Measurements from ENCODE around the gene ACSS1. TPM values are rescaled to one million over a fixed set of nuclear protein-coding genes. Genes with fewer than 3 reads are reported as not detected.

The ACSS1 gene
- total RNA-seq, 1 donor from 2014 or later, result 7.3 TPM

DNA sequence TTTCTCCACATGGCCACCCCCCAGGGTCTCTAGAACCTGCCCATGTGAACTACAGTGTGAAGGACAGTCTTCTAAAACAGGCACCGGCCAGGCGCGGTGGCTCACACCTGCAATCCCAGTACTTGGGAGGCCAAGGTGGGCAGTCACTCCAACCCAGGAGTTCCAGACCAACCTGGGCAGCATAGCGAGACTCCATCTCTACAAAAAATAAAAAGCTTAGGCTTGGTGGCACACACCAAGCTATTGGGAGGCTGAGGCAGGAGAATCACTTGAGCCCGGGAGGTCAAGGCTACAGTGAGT lies 13.7 kb downstream of the ACSS1 start:
- TF ChIP-seq, protein P1, sequence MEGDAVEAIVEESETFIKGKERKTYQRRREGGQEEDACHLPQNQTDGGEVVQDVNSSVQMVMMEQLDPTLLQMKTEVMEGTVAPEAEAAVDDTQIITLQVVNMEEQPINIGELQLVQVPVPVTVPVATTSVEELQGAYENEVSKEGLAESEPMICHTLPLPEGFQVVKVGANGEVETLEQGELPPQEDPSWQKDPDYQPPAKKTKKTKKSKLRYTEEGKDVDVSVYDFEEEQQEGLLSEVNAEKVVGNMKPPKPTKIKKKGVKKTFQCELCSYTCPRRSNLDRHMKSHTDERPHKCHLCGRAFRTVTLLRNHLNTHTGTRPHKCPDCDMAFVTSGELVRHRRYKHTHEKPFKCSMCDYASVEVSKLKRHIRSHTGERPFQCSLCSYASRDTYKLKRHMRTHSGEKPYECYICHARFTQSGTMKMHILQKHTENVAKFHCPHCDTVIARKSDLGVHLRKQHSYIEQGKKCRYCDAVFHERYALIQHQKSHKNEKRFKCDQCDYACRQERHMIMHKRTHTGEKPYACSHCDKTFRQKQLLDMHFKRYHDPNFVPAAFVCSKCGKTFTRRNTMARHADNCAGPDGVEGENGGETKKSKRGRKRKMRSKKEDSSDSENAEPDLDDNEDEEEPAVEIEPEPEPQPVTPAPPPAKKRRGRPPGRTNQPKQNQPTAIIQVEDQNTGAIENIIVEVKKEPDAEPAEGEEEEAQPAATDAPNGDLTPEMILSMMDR (IDR thresholded peaks at IDR 0.05; ENCODE audit: insufficient read depth, low read length, poor library complexity, severe bottlenecking), result no peak
- Histone ChIP-seq H3K36me3 (ENCODE audit: control insufficient read depth, insufficient read depth, low read length) (no peaks in the 10 kb centered on the region), H3K27me3 (ENCODE audit: control insufficient read depth, insufficient read depth, low read length) (no peaks in the 10 kb centered on the region), H3K4me3 (ENCODE audit: low read depth, low read length) (no peak overlapping the region)
- DNase-seq (ENCODE audit: low read depth), result no peak

DNA sequence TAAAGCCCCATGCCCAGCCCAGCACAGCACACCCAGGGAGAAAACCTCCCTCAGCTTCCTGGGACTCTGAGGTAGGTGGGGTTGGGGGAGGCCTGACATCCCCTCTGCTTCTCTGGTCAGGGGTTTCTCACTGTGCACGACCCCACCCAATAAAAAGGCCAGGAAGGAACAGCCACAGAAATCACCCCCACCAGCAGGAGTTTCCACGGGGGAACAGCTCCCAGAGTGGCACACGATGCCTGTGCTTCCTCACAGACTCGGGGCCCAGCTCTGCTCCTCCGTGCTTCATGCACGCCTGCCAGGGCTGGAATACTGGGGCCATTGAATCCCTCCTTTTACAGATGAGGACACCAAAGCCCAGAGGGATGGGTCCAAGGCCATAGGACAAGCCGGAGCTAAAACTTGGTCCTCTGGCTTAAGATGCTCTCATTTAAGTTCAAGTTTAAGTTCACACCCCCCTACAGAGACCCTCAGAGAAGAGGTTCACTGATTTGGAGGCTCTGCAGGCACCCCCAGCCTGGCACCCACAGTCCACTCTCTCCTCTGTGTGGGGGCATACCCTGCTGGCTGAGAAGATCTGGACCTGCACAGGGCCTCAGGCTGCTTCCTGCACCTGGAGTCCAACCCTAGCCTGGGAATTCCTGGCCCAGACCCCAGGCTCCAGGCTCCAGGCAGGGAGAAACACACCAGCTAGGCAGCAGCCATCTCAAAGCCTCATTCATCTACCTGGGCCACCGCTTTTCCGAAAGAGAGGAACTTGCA lies 14.3 kb downstream of the ACSS1 start:
- no peaks in the 10 kb centered on the region for H3K36me3 ChIP-seq (ENCODE audit: control insufficient read depth, insufficient read depth, low read length)
- no peak overlapping the region for H3K4me3 ChIP-seq (ENCODE audit: low read depth, low read length)
- DNase-seq (ENCODE audit: low read depth), result no peak
- H3K27me3 ChIP-seq (ENCODE audit: control insufficient read depth, insufficient read depth, low read length), result no peaks in the 10 kb centered on the region
- TF ChIP-seq, protein P1 (IDR thresholded peaks at IDR 0.05; ENCODE audit: insufficient read depth, low read length, poor library complexity, severe bottlenecking), result no peak

DNA sequence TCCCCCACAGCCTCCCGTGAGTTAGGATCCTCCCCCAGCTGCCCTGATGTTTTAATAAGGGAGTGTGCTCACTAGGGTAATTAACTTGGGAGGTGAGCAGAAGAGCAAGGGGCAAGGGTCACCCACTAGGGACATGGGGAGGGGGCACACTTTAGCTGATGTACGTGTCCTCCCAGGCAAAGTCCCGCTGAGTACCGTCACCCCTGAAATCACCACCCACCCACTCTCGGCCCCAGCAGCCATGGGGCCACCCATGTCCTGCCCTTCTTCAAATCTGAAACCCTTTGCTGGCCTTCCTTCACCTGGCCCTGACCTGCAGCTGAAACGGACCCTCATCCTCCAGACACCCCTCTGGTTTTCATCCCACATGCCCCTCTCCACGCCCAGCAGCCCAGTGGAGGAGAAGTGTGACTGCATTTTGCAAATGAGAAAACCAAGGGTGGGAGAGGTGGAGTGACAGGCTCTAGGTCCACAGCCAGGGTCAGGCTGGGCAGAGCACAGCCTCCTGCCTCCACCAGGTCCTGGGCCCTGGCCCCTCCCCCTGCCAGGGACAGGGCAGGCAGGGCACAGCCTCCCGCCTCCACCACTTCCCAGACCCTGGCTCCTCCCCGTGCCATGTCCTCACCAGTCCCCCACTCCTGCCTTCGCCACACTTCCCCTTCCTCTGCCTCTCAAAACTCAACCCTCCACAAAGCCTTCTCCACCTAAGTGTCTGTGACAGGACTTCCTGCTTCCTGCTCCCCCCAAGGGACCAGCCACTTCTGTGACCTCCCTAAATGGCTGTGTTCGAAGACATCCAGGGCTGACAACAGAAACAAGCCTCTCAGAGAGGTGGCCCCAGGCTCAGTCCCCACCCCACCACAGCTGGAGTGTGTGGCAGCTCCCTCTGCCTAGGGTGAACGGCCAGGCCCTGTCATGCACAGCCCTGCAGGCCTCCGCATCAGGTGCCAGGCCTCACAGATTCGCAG lies 15.1 kb downstream of the ACSS1 start:
- DNase-seq (ENCODE audit: low read depth), result no peak
- Histone ChIP-seq H3K36me3 (ENCODE audit: control insufficient read depth, insufficient read depth, low read length) (no peaks in the 10 kb centered on the region), H3K4me3 (ENCODE audit: low read depth, low read length) (no peak overlapping the region), H3K27me3 (ENCODE audit: control insufficient read depth, insufficient read depth, low read length) (no peaks in the 10 kb centered on the region)
- TF ChIP-seq, protein P1 (IDR thresholded peaks at IDR 0.05; ENCODE audit: insufficient read depth, low read length, poor library complexity, severe bottlenecking), result no peak

DNA sequence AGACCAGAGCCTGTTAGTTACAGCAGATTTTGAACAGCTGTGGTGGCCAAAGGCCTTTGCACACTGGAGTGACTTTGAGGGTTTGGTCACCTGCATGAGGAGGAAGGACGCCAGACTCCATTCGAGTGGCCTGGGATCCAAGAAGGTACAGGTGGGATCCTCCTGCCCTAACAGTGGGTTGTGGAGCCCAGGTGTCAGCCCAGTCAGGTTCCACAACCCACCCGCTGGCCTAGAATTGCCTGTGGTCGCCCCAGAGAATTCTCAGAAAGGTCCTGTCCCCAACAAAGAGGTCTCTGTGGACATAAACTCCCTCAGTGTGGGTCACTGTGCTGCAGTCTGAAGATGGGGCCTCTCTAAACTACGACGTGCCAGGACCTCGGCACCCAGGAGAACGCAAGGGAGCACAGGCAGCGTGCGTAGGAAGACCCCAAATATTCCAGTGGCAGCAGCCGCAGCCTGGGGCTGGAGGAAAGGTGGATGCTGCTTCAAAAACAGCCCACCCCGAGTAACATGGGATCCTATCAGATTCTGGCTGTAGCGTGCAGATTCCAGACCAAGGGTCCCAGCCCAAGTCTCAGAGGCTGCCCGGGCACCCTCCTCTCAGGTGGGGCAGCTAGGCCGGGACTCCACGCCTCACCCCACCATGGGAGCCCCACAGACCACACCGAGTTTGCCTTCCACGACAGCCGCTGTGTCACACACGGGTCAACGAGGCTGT lies 16.0 kb downstream of the ACSS1 start:
- Histone ChIP-seq H3K4me3 (ENCODE audit: low read depth, low read length) (no peak overlapping the region), H3K27me3 (ENCODE audit: control insufficient read depth, insufficient read depth, low read length) (no peaks in the 10 kb centered on the region), H3K36me3 (ENCODE audit: control insufficient read depth, insufficient read depth, low read length) (no peaks in the 10 kb centered on the region)
- DNase-seq (ENCODE audit: low read depth), result no peak
- TF ChIP-seq, protein P1 (IDR thresholded peaks at IDR 0.05; ENCODE audit: insufficient read depth, low read length, poor library complexity, severe bottlenecking), result no peak

DNA sequence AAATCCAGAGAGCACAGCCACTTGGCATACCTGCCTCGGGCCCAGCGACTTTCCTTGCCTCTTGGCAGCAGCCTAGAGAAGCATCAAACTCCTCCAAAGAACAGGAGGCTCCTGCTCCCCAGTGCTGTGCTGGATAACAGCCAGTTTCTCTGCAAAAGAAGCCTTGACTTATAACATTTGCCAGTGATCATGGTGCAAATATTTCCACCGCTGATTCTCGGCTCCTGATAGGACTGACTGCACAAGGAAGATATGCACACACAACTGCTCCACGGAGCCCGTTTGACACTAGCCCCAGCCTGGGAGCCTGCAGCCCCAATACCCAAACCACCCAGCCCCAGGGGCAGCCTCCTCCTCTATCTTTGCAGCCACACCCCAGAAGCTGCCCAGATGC lies 17.5 kb downstream of the ACSS1 start:
- H3K27me3 ChIP-seq (ENCODE audit: control insufficient read depth, insufficient read depth, low read length), result no peaks in the 10 kb centered on the region
- no peak for DNase-seq (ENCODE audit: low read depth)
- TF ChIP-seq, protein P1 (IDR thresholded peaks at IDR 0.05; ENCODE audit: insufficient read depth, low read length, poor library complexity, severe bottlenecking), result no peak
- H3K36me3 ChIP-seq (ENCODE audit: control insufficient read depth, insufficient read depth, low read length), result no peaks in the 10 kb centered on the region
- no peak overlapping the region for H3K4me3 ChIP-seq (ENCODE audit: low read depth, low read length)

All from kidney epithelial cell (primary cell).